ENCODE data around the gene NTM. TPM values are rescaled to one million over a fixed set of nuclear protein-coding genes. Genes with fewer than 3 reads are reported as not detected.

NTM gene
- total RNA-seq, 1 experiment from 2014 or later, result 16.4 TPM

- Mint-ChIP-seq H3K27me3 (ENCODE audit: low read depth) (no peaks in the 10 kb centered on the region), H3K9me3 (peaks cover 3% of the 10 kb centered on the region), H3K36me3 (peaks cover 3% of the 10 kb centered on the region; the same call in 1 of the 2 replicates), H3K27ac (no peak overlapping the region), H3K4me3 (no peak overlapping the region), H3K4me1 (peaks cover 41% of the 10 kb centered on the region)
- no peak for ATAC-seq
- ChIA-PET POLR2A (no interaction called here), CTCF (interaction anchor here (2.1 kb wide), 1 partner anchor 102 kb away, joined by 6 read pairs; no protein-coding TSS in a partner anchor)
- TF ChIP-seq NR3C1 (CRISPR knock-in tag; conservative IDR thresholded peaks at IDR 0.05; ENCODE audit: low read depth), result no peak
- no peak for TF ChIP-seq HMGXB4 (CRISPR knock-in tag; IDR thresholded peaks at IDR 0.05)
- TF ChIP-seq NFATC4 (CRISPR knock-in tag; IDR thresholded peaks at IDR 0.05), result no peak
- no peak for TF ChIP-seq MXD4 (CRISPR knock-in tag; IDR thresholded peaks at IDR 0.05; ENCODE audit: borderline replicate concordance)
- no peak for TF ChIP-seq ZNF138 (CRISPR knock-in tag; conservative IDR thresholded peaks at IDR 0.05)
- no peak for TF ChIP-seq ZNF219 (CRISPR knock-in tag; IDR thresholded peaks at IDR 0.05; ENCODE audit: borderline replicate concordance)
- no peak for TF ChIP-seq RORB (CRISPR knock-in tag; IDR thresholded peaks at IDR 0.05)
- no peak for TF ChIP-seq PREB (CRISPR knock-in tag; IDR thresholded peaks at IDR 0.05; ENCODE audit: borderline replicate concordance)
- no peak for TF ChIP-seq ZNF532 (CRISPR knock-in tag; IDR thresholded peaks at IDR 0.05; ENCODE audit: borderline replicate concordance)
- no peak for TF ChIP-seq ZNF423 (CRISPR knock-in tag; IDR thresholded peaks at IDR 0.05)
- TF ChIP-seq ELF4 (CRISPR knock-in tag; IDR thresholded peaks at IDR 0.05; ENCODE audit: low read depth), result no peak
- no peak for TF ChIP-seq PRRX2 (CRISPR knock-in tag; IDR thresholded peaks at IDR 0.05)
- TF ChIP-seq CBFB (CRISPR knock-in tag; IDR thresholded peaks at IDR 0.05; ENCODE audit: low read depth), result no peak
- no peak for TF ChIP-seq IRF1 (CRISPR knock-in tag; IDR thresholded peaks at IDR 0.05)
- no peak for TF ChIP-seq ZNF281 (CRISPR knock-in tag; IDR thresholded peaks at IDR 0.05)
- TF ChIP-seq NR1H2 (CRISPR knock-in tag; IDR thresholded peaks at IDR 0.05), result no peak
- TF ChIP-seq ZNF671 (CRISPR knock-in tag; IDR thresholded peaks at IDR 0.05), result no peak
- no peak for TF ChIP-seq NFE2L1 (CRISPR knock-in tag; IDR thresholded peaks at IDR 0.05)
- TF ChIP-seq ZNF512 (CRISPR knock-in tag; IDR thresholded peaks at IDR 0.05; ENCODE audit: borderline replicate concordance), result no peak
- DNase-seq (ENCODE audit: low spot score), result no peak
Observed at GRCh38 chr11:132024587-132025295, 654.3 kb downstream of the NTM start.
